ENCODE measurements around the gene YARS2. TPM values are rescaled to one million over a fixed set of nuclear protein-coding genes. Genes with fewer than 3 reads are reported as not detected.
A peak's percentile ranks its signal among the peaks of the same experiment; 100 is the strongest.

Gene YARS2
- total RNA-seq, 1 experiment from 2014 or later: 41.4 TPM

DNA sequence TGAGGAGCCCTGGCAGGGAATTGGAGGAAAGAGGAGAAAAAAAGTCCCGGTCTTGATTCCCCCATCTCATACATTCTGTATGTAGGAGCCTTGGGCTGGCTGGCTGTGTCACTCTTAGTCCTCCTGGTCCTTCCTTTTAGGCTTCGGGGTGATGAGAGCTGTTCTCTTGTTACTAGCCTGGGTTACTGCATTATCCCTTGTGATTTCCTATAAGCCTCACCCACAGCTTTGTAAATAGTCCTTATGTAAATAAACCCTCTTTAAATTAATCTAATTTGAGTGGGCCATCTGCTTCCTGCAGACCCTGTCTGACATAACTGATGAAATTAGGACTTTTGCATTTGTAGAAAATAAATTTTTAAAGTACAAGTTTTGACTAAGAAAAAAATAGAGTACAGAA lies 57.4 kb downstream of the YARS2 start:
- no peak overlapping the region for H4K8ac ChIP-seq (replicated peaks; ENCODE audit: insufficient read length, low read depth, low read length)
- H3K9me3 ChIP-seq (ENCODE audit: control insufficient read depth, low read depth, low read length): no peaks in the 10 kb centered on the region
- H3K4ac ChIP-seq (ENCODE audit: low read depth, low read length): no peak overlapping the region
- no peak overlapping the region for H2BK5ac ChIP-seq (ENCODE audit: insufficient read length, low read length)
- Mint-ChIP-seq H3K4me3 (no peak overlapping the region), H3K27me3 (ENCODE audit: low read depth) (no peaks in the 10 kb centered on the region), H3K4me1 (peaks cover 4 to 10% of the 10 kb centered on the region in 2 experiments), H3K36me3 (ENCODE audit: insufficient read depth in 1 of 3, low read depth in 3 of 3) (peaks cover 24 to 40% (median 25%) of the 10 kb centered on the region in 3 experiments), H3K9me3 (peaks cover 8 to 13% of the 10 kb centered on the region in 2 experiments), H3K27ac (peak overlapping the region in 1 of 3 experiments; percentile 59; a peak in 2 of 7 replicates)
- H3K79me1 ChIP-seq (ENCODE audit: insufficient read depth, low read depth, low read length, poor library complexity, severe bottlenecking): peaks cover 3% of the 10 kb centered on the region
- H2BK20ac ChIP-seq (ENCODE audit: low read depth, low read length, poor library complexity, severe bottlenecking): no peak overlapping the region
- no peak overlapping the region for H2BK120ac ChIP-seq (ENCODE audit: low read depth, low read length, poor library complexity, severe bottlenecking)
- no peak overlapping the region for H4K91ac ChIP-seq (ENCODE audit: insufficient read length, low read depth, low read length)
- H3K4me1 ChIP-seq (ENCODE audit: insufficient read depth, low read length): no peaks in the 10 kb centered on the region
- no peak overlapping the region for H2AK5ac ChIP-seq (ENCODE audit: insufficient read length, low read length)
- WGBS (ENCODE audit: extremely low coverage, insufficient read length, low lambda C conversion rate): no CpG with 5 or more reads among the region's 2 CpGs
- H3K23me2 ChIP-seq (ENCODE audit: insufficient read length, low read depth, low read length, poor library complexity, severe bottlenecking): no peaks in the 10 kb centered on the region
- no peak overlapping the region for H2BK15ac ChIP-seq (ENCODE audit: low read depth, low read length)
- H3K56ac ChIP-seq (ENCODE audit: insufficient read length, low read depth, low read length): no peak overlapping the region
- H3K9ac ChIP-seq (ENCODE audit: extremely low read depth, insufficient read length, low read length): no peak overlapping the region
- H3K27me3 ChIP-seq (ENCODE audit: insufficient read depth, low read length): no peaks in the 10 kb centered on the region
- no peak overlapping the region for H2BK12ac ChIP-seq (ENCODE audit: insufficient read length, low read depth, low read length)
- no peak overlapping the region for H3K23ac ChIP-seq (ENCODE audit: insufficient read length, low read depth, low read length)
- no peaks in the 10 kb centered on the region for H4K20me1 ChIP-seq (ENCODE audit: control insufficient read depth, insufficient read depth, insufficient read length)
- no peak overlapping the region for H2AFZ ChIP-seq (ENCODE audit: low read length)
- no peak overlapping the region for H4K5ac ChIP-seq (ENCODE audit: insufficient read length, low read depth, low read length)
- H3K14ac ChIP-seq (ENCODE audit: insufficient read depth, low read length): no peak overlapping the region
- H3K18ac ChIP-seq (ENCODE audit: insufficient read length, low read depth, low read length): no peak overlapping the region
- peaks cover 5% of the 10 kb centered on the region; the same call in 1 of the 2 replicates for H3K79me2 ChIP-seq (ENCODE audit: insufficient read depth, low read length)
- no peak for DNase-seq
- no peak overlapping the region for H3K27ac ChIP-seq (ENCODE audit: insufficient read length, low read depth, low read length)
- no peak overlapping the region for H3K4me2 ChIP-seq (ENCODE audit: insufficient read depth, insufficient read length, low read length)
- TF ChIP-seq, protein P1, sequence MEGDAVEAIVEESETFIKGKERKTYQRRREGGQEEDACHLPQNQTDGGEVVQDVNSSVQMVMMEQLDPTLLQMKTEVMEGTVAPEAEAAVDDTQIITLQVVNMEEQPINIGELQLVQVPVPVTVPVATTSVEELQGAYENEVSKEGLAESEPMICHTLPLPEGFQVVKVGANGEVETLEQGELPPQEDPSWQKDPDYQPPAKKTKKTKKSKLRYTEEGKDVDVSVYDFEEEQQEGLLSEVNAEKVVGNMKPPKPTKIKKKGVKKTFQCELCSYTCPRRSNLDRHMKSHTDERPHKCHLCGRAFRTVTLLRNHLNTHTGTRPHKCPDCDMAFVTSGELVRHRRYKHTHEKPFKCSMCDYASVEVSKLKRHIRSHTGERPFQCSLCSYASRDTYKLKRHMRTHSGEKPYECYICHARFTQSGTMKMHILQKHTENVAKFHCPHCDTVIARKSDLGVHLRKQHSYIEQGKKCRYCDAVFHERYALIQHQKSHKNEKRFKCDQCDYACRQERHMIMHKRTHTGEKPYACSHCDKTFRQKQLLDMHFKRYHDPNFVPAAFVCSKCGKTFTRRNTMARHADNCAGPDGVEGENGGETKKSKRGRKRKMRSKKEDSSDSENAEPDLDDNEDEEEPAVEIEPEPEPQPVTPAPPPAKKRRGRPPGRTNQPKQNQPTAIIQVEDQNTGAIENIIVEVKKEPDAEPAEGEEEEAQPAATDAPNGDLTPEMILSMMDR (conservative IDR thresholded peaks at IDR 0.05): no peak
- no peak overlapping the region for H3T11ph ChIP-seq (ENCODE audit: low read length)
